ENCODE measurements around the gene TM4SF1.
"Not testable (repeated sequence)": the region's sequence is repeated elsewhere in the genome, so short reads cannot be mapped to it uniquely, and the experiment has no call there.

TM4SF1 gene

DNA sequence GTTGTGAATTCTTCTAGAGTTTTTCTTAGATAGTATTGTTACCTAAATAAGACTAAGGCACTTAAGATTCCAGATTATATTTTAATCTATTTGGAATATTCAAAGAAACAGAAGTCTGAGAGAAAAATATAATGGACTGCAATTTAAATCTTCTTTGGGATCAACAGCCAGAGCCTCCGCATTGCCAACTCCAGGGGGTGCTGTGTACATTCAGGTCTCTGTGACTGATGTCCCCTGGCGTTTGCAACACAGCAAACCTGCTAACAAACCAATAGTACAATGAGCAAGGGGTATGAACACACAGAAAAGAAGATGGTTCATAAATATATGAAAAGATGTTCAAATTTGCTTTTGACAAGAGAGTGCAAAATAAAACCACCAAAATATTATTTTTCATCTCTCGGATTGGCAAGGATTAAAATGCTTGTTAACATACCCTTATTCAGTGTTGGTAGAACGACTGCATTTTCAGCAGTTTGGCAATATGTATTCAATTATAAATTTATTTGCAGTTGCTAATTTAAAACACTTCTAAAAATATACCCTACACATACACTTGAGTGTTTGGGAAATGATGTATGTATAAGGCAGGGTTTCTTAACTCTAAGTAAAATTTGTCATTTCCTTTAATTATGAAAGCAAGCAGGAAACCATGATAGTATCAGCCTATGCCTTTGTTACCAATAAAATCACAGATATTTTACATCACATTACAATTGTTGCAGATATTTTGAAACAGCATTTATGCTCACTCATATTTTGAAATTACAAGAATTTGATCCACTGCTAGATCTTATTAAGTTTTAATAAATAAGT is 16.1 kb upstream of the TM4SF1 start:
- peak; percentile 89 for DNase-seq

DNA sequence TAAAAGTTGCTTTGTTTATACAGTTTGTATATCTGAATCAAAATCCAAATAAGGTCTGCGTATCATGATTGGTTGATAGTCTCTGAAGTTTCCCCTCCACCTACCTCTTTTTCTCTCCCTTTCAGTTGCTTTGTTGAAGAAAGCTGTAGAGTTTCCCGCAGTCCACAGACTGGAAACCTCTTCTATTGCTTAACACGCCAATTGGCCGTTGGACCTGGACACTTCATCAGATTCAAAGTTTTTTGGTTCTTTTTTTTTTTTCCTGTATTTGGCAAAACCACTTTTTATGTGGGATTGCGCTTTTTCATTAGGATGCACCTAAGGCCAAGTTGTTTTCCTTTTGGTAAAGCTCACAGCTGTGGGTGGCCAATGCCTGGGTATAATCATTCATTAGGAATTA is 14.5 kb upstream of the TM4SF1 start:
- no peak for DNase-seq

DNA sequence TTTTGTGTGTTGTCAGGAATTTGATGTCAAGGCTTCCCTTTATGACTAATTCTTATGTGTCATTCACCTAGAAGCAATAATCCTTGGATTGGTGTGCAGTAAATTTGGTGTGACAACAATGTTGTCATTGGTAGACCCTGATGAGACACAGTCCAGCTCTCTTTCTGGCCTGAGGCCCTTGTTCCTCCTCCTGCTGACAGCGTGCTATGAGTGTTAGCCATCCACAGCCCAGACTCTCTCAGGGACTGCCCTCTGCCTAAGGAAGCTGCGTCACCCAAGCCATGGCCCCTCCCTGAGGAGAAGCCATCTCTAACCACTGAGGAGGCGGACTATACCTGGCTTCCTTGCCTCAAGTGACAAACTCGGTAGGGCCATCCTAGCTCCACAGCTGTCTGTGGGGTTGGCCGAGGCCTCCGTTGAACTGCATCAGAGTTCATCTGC is 13.3 kb upstream of the TM4SF1 start:
- DNase-seq, result no peak

DNA sequence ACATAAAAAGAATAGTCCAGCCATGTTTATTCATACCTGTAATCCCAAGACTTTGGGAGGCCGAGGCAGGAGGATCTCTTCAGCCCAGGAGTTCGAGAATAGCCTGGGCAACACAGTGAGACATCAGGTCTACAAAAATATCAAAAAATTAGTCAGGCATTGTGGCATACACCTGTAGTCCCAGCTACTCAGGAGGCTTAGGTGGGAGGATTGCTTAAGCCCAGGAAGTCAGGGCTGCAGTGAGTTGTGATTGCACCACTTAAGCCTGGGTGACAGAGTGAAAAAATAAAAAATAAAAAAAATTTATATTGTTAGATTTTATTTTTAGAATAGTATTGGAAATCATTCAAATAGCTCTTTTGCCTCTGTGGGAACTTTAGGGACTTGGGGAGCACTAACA is 12.8 kb upstream of the TM4SF1 start:
- DNase-seq, result no peak

DNA sequence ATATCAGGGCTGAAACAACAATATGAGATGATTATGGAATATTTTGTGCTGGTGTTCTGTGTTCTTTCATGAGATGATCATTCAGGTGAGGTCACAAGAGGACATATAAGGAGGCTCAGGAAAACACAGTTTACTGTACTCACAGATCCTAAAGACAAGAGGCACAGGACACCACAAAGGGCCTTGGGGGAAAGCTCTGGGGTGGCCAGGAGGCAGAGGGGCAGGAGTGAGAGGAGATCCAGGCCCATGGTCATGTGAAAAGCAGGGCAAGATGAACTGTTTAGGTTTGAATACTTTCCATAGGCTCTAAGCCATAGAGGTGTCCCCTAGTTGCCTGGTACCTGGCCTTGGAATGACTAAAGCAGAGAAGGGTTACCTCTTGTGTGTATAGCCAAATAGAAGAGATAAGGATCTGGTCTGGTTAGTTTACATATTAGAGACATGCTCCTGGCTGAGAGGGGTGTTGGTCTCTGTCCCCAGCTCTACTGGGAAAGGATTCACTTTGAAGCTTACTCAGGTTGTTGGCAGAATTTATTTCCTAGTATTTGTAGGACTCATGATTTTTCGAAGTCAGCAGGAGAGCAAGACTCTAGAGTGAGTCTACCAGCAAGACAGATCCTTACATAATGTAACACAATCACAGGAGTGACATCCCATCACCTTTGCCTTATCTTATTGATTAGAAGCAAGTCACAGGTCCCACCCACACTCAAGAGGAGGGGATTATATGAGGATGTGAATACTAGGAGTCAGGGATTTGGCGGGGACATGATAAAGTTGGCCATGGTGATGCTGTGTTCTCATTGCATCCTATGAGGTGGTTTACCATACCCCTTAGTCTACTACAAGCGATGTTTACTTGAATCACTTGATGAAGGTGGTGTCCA is 11.3 kb upstream of the TM4SF1 start:
- DNase-seq, result no peak

DNA sequence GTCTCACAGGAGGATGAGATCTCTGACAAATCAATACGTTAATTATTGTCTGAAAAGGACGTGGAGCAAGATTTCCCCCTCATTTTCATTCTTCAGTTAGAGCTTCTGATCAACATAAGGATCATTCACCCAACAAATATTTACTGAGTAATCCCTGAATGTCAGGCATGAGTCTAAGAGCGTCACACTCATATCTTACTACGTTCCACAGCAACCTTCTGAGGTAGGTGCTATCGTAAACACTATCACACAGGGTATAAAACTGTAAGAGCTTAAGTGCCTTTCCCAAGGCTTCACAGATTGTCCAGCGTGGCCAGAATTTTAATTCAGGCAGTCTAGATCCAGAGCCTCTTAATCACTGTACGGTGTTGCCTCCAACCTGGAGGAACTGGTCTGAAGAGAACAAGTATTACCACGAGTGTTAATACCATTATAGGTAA is 10.6 kb upstream of the TM4SF1 start:
- DNase-seq, result no peak

DNA sequence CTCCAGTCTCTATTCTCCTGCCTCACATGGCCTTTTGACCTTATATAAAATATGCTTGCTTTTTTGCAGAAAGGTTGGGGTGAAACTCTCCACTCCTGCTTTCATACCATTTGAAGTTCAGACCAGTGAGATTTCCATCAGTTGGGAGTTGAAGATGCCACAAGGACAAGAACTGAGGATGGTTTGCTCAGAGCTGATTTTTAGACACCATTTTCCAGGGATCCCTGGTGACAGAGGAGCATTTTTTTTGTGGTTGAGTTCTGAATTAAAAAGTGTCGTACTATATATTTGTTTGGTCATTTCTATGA is 8.8 kb upstream of the TM4SF1 start:
- DNase-seq, result no peak

DNA sequence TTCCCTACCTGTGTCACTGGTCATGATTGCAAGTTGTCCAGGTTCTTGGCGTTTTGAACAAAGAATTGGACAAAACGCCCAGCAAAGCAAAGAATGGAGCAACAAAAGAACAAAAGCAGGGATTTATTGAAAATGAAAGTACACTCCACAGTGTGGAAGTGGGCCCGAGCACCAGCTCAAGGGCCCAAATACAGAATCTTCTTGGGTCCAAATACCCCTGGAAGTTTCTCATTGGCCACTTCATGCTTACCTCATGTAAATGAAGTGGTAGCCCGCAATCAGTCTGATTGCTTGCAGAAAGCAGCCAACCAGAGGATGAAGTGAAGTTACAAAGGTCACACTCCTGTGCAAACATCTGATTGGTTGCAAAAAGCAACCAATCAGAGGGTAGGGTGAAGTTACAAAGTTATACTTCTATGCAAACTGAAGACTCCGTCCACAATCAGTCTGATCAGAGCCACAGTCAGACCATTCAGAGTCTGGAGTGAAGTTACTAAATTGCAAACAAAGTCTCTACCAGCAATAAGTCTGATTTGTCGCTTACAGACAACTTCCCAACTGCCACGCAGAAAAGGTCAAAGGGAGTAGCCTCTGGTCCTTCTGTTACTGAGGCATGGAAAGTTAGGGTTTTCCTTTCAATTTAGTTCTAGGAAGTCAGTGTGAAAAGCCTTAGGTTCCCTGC is 8.3 kb upstream of the TM4SF1 start:
- no peak for DNase-seq

DNA sequence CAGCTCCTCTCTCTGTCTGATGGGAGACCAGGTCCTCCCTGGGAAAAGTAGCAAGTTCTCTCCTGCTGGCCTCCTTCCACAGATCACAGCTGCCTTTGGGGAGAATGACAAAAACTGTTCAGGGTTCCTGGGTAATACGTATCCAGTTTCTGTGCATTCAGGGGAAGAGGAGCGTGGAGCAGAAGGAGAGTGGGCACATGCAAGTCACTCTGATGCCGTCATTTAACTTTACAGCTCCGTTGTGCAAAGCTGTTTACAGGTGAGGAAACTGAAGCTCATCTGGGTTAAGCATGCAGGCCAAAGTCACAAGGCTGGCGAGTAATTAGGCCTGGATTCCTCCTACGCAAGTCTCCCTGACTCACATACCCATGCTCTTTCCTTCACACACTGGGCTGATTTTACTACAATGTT is 7.5 kb upstream of the TM4SF1 start:
- no peak for DNase-seq

DNA sequence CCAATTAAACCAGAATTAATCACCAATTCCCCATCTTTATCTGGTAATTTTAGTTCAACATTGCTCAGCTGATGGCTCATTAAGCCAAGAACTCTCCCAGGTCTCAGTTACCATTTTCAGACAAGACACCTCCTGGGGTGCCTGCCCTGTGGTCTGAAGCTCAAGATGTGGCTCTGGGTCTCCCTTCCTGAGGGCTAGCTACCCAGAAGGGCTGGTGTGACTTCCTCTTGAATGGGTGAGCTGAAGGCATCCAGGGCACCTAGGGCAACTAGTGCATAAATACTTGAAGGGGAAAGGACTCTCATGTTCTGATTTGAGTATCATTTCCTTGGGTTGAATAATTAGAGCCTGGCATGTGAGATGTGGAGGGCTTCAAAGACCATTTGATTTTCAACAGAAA is 6.7 kb upstream of the TM4SF1 start:
- no peak for DNase-seq

DNA sequence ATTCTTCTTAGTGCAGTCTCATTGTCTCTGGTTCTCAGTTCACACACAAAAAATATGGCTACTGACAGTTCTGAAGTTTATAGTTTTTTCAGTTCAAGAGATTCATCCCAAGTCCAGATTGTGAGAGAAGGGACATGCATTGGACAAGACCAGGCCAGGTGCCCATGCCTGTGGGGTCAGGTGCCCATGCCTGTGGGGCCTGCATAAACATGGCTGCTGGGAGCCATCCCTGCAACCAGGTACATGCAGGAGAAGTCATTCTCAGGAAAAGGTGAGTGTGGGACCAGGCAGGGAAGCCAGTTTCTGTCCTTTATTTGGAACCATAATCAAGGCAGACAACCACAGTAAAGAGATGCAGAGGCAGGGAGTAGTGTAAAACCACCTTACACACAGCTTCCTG is 6.3 kb upstream of the TM4SF1 start:
- no peak for DNase-seq

DNA sequence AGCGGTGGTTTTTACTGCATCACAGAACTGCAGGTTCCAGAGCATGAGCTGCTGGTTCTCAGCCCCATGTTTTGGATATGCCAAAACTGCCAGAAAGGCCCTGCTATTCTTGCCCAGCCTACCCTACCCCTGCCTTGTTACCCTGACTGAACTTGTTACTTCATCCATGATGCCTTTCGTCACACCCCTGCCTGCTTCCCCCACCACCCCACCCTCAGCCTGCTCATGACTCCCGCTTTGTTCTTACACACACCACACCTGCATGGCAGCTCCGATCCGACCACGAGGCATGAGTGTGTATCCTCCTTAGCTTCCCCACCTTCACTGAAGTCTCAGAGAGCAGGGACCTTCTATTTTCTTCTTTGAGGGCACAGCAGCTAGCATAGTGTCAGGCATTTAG is 5.1 kb upstream of the TM4SF1 start:
- DNase-seq, result no peak

DNA sequence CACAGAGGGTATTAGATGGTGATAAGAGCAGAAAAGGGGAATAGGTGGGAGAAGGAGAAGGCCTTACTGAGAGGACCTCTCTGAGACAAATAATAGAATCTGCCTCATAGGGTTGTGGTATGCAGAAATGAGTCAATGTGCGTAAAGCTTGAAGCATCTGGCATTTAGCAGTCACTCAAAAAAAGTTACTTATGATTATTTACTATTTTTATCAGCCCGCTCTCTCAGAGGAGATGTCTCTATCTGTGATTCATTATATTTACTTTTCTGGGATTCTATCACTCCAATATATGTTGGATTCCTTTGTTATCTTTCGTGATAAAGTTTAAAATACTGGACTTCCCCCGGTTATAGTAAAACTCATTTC is 4.6 kb upstream of the TM4SF1 start:
- no peak for DNase-seq

DNA sequence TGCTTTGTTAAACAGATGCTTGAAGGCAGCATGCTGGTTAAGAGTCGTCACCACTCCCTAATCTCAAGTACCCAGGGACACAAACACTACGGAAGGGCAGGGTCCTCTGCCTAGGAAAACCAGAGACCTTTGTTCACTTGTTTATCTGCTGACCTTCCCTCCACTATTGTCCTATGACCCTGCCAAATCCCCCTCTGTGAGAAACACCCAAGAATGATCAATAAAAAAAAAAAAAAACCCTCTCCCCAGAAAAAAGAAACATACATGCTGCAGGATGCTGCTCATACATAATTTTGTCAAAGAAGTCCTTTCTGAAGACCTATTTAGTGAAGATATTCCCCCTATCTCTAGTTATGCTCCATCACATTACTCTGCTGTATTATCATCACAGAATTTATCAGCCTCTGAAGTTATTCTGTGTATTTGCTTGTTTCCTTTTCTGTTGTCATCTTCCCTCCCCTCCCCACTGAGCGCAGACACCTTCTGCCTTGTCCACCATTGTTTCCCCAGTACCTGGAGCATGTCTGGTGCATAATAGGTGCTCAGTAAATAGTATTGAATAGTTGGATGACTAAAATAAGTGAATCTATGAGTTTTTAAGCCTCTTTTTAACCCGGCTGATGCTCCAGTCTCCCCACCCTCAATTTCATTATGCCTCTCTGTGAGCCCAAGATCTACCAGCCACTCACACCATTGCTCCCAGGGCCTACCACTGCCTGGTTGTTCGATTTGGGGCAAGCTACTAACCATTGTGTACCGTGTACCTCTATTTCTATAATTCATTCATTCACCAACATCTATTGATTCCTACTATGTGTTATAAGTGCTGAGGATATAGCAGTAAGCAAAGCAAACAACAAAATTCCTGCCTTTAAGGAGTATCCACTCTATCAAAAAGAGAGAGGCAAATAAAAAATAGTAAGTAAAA is 4.0 kb upstream of the TM4SF1 start:
- DNase-seq, result no peak

DNA sequence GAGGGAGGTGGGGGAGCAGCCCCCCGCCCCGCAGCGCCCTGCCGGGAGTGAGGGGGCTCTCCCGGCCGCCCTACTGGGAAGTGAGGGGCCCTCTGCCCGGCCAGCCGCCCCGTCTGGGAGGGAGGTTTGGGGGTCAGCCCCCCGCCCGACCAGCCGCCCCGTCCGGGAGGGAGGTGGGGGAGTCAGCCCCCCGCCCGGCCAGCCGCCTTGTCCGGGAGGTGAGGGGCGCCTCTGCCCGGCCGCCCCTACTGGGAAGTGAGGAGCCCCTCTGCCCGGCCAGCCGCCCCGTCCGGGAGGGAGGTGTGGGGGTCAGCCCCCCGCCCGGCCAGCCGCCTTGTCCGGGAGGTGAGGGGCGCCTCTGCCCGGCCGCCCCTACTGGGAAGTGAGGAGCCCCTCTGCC is 2.8 kb upstream of the TM4SF1 start:
- DNase-seq, result not testable (repeated sequence)

DNA sequence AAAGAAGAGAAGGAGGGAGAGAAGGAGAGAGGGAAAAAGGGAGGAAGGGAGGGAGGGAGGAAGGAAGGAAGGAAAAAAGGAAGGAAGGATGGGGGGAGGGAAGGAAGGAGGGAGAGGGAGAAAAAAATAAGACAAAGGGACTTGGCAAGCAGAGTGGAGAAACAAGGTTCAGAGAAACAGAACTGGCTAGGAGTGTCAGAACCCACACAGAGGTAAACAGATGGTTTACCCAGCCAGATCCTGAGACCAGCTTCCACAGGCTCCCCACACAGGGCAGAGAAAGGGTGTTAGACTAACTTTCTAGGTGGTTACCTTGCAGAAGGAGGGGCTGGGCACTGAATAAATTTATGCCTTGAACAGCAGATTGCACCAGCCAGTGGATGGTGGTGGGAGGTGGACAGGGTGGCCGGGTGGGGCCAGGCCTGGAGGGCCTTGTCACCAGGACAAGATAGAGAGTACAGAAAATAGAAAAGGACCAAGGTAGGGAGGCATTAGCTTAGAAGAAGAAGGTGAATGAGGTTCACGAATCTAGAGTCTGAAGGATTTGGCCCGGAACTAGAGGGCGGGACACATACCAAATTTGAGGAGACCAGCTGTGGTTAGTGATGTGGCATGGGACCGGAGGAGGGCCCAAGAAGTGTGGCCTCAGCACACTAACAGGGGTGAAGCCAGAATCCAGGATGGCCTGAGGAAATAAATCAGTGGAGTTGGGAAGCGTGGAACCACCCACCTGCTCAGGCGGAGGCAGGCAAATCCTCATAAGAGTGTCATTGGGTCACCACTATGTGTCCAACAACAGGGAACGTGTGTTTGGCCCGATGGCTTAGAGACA is 1.2 kb upstream of the TM4SF1 start:
- DNase-seq, result no peak

DNA sequence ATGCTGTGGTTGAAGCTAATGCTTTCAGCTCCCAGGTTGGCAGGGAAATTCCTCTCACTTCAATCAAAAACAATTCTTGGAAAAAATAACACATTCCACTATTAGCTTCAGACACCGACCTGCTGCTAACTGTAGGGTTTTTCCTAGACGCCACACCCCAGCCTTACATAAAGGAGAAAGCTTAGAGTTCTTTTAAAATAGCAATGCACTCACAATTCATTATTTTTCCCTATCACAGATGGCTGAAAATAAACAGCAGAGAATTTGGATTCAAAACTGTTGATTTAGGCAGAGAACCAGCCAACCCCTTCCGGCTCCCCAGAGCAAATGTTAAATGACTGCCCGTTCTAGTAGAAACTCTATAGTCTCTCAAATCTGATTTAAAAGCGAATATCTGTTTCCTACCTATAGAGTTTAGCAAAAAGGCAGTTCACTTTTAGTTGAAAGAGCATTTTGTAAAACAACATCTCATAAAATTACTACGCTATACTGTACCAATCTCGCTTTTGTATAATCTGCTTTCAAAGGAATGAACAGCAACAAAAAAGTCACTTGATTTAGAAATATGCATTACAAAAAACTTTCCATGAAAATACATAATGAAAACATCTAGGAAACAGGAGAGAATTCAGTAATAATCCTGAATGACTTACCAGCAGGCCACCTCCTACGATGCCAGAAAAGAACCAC is 586 bp downstream of the TM4SF1 start:
- no peak for DNase-seq

DNA sequence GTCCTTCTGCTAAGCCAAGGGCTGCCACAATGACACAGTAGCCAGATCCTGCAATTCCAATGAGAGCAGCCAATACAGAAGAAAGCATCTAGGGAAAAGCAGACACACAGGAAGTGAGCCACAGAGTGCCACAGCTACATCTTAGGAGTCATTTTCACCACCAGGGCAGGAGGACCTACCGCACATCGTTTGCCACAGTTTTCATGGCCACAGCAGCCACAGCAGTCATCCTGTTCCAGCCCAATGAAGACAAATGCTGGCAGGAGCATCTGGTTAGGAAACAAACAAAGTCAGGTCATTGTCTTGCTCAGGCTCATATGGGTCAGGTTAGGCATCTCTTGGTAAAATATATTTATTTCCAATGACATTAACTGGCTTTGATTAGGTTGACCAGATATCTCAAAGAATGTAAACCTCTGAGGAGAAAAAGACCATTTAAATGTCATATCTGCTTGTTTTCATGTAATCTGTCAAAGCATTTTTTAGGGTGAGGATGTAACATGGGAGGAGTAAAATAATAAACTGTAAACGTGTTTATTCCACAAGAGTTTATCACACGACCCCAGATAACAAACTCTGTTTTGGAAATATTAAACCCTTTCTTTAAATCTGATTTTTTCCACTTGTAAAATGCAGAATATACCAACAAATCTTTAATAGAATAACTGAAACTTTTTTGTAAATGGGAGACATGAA is 1.8 kb downstream of the TM4SF1 start:
- no peak for DNase-seq

DNA sequence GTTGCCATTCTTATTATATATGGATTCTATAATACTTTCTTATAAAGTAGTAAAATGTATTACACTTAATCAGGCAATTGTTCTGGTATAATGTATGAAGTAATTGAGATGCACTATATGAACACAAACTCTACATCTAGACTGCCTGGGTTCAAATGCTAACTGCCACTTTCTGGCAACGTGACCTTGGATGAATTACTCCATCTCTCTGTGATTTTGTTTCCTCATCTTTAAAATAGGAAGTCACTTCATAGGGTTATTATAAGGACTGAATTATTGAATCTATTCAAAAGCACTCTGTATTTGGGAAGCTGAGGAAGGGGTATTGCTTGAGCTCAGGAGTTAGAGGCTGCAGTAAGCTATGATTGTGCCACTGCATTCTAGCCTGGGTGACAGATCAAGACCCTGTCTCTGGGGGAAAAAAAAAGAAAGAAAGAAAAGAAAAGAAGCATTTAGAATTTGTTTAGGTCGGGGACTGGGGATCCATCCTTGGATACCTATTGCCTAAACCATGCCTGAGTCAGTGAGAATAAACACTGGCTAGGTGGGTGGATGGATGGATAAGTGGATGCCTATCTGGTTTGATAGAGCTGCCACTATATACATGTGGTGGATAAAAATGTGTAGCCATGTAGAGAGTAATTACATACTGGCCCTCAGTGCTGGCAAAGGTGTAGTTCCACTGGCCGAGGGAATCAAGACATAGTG is 2.5 kb downstream of the TM4SF1 start:
- DNase-seq, result peak; percentile 22

DNA sequence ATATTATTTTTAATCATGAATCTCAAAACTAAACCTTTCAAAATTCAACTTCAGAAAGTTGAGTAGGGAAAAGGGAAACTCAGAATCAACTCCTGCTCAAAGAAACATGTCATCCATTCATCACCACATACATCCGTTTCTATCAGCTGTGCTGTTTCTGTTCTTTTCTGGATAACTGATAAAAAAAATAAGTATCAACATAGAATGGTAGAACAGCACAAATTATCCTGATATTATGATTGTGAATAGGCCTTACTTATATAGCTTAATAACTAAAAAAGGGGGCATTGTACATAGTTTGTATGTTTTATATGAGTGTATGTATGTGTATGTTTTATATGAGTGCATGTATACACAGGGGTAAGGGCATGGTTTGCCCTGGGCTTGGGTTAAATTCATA is 3.1 kb downstream of the TM4SF1 start:
- DNase-seq, result peak; percentile 25
